HG02588 (cell line): ENCODE data around the gene BRMS1.
"Not testable (repeated sequence)": the region's sequence is repeated elsewhere in the genome, so short reads cannot be mapped to it uniquely, and the experiment has no call there.

Experiments used
- ATAC-seq: cut with Tn5 transposase; IDR thresholded peaks from one replicate; pipeline ENCODE4 v1.9.1; 2021; ENCODE audit warnings: mild to moderate bottlenecking, moderate library complexity; ENCODE audit not compliant: unreplicated experiment

BRMS1 gene

GRCh38 chr11:66326261-66327111, 18.4 kb downstream of the BRMS1 start:
- ATAC-seq, result no peak

DNA sequence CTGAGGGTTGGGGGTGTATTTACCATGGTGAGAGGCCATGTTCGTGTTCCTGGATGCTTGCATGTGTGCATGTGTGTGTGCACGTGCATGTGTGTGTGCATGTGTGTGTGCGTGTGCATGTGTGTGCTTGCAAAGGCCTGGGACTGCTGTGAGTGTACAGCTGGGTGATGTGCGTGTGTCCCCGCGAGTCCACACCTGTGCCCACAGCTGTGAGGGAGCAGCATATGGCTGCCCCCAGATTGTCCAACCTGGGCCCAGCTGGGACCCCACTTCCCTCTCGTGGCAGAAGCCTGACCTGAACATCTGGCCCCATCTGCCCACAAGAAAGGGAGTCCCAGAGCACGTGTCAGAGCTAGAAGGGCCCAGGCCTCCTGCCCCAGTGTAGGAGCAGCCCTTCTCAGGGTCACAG, 19.6 kb downstream of the BRMS1 start:
- no peak for ATAC-seq

- no peak for ATAC-seq
Observed at GRCh38 chr11:66324664-66325063, 20.2 kb downstream of the BRMS1 start.

DNA sequence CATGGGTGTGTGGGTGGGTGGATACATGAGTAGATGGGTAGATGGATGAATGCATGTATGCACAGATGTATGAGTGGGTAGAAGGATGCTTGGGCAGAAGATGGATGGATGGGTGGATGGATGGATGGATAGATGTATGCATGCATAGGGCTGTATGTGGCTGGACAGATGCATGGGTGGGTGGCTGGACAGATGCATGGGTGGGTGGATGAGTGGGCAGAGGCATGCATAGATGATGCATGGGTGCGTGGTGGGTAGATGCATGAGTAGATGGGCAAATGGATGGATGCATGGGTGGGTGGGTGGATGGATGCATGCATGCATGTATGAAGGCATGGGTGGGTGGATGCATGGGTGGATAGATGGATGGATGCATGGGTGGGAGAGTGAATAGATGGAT, 21.2 kb downstream of the BRMS1 start:
- no peak for ATAC-seq

DNA sequence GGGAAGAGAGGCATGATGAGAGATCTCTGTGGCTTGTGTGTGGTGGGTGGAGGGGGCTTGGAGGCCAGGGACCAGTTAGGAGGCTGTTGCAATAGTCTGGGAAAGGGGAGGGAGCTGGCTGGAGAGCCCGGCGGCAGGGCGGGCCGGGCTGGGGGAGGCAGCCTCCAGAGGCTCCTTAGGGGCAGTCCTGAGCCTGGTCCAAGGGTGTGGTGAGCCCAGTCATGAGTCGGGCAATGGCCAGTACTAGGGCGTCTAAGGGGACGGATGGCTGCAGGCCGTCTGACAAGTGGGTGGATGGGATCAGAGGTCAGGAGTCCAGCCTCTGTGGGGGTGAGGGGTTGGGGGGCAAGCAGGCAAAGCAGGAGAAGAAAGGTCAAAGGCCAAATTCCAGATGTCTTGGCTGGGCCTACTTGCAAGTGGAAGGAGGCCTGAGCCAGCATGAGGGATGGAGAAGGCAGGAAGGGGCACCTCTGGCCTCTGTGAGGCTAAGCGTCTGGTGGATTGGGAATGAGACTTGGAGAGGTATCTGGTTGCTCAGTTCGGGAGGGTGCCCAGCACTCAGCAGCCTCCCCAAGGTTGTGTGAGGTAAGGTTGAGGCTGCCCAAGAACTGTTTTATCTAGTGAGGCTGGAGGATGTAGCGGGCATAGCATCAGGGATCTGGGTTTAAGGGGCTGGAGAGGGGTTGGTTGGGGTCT, 22.0 kb downstream of the BRMS1 start:
- no peak for ATAC-seq

DNA sequence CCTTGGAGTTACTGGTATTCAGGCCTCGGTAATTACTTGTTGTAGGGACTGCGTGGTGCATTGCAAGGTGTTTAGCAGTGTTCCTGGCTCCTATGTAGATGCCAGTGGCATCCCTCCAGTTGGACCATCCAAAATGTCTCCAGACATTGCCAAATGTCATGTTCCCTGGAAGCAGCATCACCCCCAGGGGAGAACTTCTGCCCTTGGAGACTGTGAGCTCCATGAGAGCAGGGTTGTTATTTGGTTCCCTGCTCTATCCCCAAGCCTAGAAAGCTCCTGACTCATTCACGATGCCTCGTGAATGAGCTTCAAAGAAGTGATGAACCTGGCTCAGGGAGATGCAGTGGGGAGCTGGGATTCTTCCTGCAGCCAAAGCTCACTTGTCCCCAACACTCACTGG, 23.3 kb downstream of the BRMS1 start:
- no peak for ATAC-seq

GRCh38 chr11:66320748-66321147, 24.2 kb downstream of the BRMS1 start:
- not testable (repeated sequence) for ATAC-seq

GRCh38 chr11:66320289-66320688, 24.6 kb downstream of the BRMS1 start:
- not testable (repeated sequence) for ATAC-seq

DNA sequence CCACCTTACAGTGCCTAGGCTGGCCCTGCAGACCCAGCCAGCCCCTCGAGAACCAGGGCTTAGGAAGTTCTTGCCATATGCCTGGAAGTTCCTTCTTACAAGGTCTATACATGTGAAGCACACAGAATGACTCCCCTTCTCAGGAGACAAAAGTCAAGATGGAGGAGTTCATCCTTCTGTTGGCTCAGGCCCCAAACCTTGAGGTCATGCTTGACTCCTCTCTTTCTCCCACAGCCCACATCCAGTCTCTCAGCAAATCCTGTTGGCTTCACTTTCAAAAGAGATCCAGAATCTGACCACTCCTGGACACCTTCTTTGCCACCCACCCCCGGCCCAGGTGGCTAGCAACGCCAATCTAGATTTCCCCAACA, 26.3 kb downstream of the BRMS1 start:
- ATAC-seq, result no peak

DNA sequence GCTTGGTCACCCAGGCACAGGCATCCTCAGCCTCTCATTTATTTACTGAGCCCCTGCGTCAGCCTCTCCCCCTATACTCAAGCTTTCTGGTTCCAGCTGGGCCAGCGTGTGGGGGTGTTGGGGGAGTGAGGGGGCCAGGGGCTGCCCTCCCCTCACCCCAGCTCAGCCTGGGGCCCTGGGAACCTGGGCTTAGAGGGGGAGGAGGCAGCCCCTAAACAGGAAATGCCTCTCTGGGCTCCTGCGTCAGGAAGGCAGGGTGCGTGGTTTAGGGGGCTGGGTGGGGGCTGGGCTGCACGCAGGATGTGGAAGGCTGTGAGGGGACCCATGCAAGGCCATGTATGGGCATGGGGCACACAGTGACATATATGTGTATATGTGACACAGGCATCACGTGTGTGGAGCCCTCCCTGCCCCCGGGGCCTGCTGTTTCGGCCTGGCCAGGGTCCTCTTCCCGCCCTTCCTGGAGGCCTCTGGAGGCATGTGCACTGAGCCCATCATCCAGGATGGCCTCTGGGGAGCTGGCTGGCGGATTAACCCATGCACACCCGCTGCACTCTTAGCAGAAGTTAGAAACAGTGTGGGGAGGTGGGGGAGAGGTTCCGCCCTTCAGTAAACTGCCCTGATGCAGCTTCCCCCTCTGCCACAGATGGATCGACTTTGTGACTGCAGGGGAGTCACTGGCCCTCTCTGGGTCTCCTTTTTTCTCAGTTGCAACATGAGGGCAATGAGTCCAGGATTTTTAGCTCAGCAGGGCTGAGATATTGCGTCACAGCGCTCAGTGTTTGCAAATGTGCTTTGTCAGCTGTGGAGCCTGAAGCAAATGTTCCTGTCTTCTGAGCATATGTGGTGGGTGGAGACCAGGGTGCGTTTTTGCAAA, 26.9 kb downstream of the BRMS1 start:
- ATAC-seq, result no peak

DNA sequence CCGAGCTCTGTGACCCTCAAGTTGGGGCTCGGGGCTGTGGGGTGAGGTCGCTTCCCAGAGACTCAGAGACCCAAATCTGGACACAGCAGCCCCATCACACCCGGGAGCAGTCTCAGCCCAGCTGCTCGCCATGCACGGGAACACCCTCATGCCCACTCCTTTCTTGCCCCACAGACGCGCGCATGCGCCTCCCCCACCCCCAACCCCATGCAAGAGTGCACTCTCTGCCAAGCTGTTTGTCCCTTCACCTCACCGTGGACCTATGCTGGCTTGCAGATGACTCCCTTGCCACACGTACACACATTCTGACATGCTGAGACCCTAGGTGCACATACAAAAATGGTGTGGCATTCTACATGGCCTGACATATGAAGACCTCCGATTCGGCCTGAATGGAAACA, 27.6 kb downstream of the BRMS1 start:
- ATAC-seq, result no peak

DNA sequence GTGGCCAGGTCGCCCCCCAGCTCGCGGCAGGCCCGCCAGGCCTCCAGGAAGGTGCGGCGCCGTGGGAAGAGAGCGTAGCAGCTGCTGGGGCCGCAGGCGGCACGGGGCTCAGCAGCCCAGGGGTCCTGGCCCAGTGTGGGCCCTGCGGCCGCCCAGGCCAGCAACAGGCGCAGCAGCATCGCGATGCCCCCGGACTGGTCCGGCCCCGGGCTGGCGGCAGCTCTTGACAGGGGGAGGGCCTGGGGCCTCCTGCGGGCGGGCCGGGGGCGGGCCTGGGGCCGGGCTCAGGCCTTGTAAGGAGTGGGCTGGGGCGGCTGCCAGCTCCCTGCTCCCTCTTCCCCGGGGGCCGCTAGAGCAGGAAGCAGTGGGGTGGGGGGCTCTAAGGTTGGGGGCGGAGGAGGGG, 28.1 kb downstream of the BRMS1 start, which contains the start of gene CD248:
TSS of gene CD248 (minus strand) at position 196 of the 403 bp plus-strand sequence. CDS start at position 179, 17 bp downstream.
- no peak for ATAC-seq

GRCh38 chr11:66315921-66316811, 28.7 kb downstream of the BRMS1 start:
- ATAC-seq, result no peak

- no peak for ATAC-seq
Observed at GRCh38 chr11:66315498-66315885, 29.4 kb downstream of the BRMS1 start.

- ATAC-seq, result no peak
Observed at GRCh38 chr11:66314561-66315497, 30.1 kb downstream of the BRMS1 start.

DNA sequence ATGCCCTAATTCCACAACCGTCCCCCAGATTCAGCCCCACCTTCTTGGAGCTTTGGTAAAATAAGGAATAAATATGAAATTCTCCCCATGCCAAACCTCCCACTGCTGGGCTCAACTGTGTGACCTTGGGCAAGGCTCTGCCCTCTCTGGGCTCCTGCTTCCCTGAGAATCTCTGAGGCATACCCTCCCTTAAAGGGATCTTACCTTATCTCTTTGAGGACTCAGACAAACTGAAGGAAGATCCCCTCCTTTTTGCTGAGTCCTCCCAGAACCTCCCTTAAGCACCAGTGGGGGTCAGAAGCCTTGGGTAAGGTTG, 30.8 kb downstream of the BRMS1 start:
- ATAC-seq, result no peak

- no peak for ATAC-seq
Observed at GRCh38 chr11:66313321-66314185, 31.4 kb downstream of the BRMS1 start.

DNA sequence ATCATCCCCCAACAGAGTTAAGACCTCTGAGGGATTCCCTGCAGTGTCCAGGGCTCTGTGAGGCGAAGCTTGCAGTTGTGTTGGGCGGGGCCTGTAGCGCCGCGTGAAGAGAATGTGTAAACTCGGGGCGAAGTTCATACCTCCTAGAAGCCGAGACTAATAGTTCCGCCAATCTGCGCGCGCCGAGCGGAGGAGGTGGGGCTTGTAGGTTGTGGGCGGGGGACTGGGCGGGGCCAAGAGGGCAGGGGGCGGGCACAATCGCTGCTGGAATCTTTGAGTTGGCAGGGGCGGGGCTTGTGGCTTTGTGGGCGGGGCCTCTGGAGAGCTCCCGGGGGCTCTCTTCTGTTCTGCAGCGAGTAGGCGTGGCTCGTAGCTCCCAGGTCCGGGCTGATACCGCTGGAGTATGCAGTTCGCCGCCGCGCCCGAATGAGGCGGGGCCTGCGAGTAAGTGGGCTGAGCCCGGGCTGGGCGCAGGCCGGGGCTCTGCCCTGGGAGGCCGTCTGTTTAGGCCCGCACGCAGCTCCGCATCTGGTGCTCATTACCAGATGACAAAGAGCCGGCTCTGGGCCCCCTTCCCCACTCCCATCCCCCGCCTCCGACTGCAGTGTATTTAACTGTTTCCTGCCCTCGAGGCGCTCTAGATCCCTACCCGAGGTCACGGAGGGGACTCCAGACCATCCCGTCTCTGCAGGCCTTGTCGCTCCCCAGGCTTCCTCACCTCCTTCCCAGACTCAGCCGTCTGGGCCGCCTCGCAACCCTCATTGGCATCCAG, 32.2 kb downstream of the BRMS1 start:
- ATAC-seq, result peak; percentile 58
